Measurements from ENCODE around the gene PPM1H. TPM values are rescaled to one million over a fixed set of nuclear protein-coding genes. Genes with fewer than 3 reads are reported as not detected.

PPM1H gene
- total RNA-seq, 1 experiment from 2014 or later = 37.1 TPM

DNA sequence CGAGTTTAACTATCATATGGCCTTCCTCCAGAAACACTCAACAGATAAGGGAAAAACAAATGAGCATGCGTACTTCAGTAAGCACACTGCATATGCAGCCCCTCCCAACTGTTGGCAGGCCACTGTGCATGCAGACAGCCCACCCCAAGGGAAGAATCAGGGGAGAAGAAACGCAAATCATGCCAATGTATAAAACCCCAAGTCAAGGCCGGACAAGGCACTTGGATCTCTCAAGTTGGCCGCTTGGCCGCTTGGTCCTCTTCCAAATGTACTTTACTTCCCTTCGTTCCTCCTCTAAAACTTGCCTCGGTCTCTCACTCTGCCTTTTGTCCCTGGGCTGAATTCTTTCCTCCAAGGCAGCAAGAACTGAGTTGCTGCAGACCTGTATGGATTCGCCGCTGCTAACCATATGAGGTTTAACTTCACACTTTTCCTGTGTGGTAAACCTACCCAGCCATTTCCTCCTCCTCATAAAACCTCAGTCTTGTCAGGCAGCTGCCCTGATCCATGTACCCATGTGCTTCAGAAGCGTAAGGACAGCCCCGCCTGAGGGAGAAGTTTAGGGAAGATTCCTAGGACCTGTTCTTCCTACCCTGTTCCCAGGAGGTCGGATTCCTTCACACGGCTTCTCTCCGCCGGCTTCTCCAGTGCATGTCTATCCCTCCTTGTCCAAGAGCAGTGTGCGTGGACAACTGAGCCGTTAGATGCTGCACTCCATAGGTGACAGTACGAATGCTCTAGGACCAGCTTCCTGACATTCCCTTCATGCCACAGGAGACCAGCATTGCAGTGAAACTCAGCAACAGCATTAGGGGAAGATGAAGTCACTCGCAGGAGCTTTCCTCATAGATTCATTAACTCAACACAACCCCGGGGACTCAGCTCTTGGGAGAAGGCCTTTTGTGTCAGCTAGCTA, 280.4 kb downstream of the PPM1H start:
- ATAC-seq (no peak), DNase-seq (ENCODE audit: low spot score) (no peak)
- H3K27ac Mint-ChIP-seq = 0 out of 2 replicates have a peak overlapping the region, but pooled peaks have one; percentile 93
- H3K27me3 Mint-ChIP-seq (ENCODE audit: low read depth) = peaks cover 66% of the 10 kb centered on the region
- peaks cover 12% of the 10 kb centered on the region for H3K36me3 Mint-ChIP-seq
- H3K4me3 Mint-ChIP-seq = peak overlapping the region; percentile 45
- POLR2A ChIA-PET = interaction anchor here (0.9 kb wide), 1 partner anchor 40 kb away, joined by 3 read pairs; no protein-coding TSS in a partner anchor
- no peaks in the 10 kb centered on the region for H3K9me3 Mint-ChIP-seq
- TF ChIP-seq CBFB (CRISPR knock-in tag; IDR thresholded peaks at IDR 0.05; ENCODE audit: low read depth) (no peak), ETV6 (CRISPR knock-in tag; IDR thresholded peaks at IDR 0.05) (no peak), NR3C1 (CRISPR knock-in tag; conservative IDR thresholded peaks at IDR 0.05; ENCODE audit: low read depth) (no peak), OVOL2 (CRISPR knock-in tag; IDR thresholded peaks at IDR 0.05; ENCODE audit: borderline replicate concordance) (no peak), SMAD3 (CRISPR knock-in tag; IDR thresholded peaks at IDR 0.05; ENCODE audit: borderline replicate concordance) (no peak), NR2C2 (CRISPR knock-in tag; IDR thresholded peaks at IDR 0.05) (no peak)
- TF ChIP-seq, protein P1, sequence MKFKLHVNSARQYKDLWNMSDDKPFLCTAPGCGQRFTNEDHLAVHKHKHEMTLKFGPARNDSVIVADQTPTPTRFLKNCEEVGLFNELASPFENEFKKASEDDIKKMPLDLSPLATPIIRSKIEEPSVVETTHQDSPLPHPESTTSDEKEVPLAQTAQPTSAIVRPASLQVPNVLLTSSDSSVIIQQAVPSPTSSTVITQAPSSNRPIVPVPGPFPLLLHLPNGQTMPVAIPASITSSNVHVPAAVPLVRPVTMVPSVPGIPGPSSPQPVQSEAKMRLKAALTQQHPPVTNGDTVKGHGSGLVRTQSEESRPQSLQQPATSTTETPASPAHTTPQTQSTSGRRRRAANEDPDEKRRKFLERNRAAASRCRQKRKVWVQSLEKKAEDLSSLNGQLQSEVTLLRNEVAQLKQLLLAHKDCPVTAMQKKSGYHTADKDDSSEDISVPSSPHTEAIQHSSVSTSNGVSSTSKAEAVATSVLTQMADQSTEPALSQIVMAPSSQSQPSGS (CRISPR knock-in tag; IDR thresholded peaks at IDR 0.05; ENCODE audit: borderline replicate concordance, low read depth) = no peak
- TF ChIP-seq, protein P2, sequence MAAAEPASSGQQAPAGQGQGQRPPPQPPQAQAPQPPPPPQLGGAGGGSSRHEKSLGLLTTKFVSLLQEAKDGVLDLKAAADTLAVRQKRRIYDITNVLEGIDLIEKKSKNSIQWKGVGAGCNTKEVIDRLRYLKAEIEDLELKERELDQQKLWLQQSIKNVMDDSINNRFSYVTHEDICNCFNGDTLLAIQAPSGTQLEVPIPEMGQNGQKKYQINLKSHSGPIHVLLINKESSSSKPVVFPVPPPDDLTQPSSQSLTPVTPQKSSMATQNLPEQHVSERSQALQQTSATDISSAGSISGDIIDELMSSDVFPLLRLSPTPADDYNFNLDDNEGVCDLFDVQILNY (CRISPR knock-in tag; IDR thresholded peaks at IDR 0.05) = no peak
- TF ChIP-seq, protein P3, sequence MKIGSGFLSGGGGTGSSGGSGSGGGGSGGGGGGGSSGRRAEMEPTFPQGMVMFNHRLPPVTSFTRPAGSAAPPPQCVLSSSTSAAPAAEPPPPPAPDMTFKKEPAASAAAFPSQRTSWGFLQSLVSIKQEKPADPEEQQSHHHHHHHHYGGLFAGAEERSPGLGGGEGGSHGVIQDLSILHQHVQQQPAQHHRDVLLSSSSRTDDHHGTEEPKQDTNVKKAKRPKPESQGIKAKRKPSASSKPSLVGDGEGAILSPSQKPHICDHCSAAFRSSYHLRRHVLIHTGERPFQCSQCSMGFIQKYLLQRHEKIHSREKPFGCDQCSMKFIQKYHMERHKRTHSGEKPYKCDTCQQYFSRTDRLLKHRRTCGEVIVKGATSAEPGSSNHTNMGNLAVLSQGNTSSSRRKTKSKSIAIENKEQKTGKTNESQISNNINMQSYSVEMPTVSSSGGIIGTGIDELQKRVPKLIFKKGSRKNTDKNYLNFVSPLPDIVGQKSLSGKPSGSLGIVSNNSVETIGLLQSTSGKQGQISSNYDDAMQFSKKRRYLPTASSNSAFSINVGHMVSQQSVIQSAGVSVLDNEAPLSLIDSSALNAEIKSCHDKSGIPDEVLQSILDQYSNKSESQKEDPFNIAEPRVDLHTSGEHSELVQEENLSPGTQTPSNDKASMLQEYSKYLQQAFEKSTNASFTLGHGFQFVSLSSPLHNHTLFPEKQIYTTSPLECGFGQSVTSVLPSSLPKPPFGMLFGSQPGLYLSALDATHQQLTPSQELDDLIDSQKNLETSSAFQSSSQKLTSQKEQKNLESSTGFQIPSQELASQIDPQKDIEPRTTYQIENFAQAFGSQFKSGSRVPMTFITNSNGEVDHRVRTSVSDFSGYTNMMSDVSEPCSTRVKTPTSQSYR (CRISPR knock-in tag; IDR thresholded peaks at IDR 0.05) = no peak
- H3K4me1 Mint-ChIP-seq = peaks cover 88% of the 10 kb centered on the region
- CTCF ChIA-PET = interaction anchor here (0.5 to 1.9 kb wide), 4 partner anchors 27 to 140 kb away, joined by 3 to 8 read pairs (median 3); no protein-coding TSS in a partner anchor

DNA sequence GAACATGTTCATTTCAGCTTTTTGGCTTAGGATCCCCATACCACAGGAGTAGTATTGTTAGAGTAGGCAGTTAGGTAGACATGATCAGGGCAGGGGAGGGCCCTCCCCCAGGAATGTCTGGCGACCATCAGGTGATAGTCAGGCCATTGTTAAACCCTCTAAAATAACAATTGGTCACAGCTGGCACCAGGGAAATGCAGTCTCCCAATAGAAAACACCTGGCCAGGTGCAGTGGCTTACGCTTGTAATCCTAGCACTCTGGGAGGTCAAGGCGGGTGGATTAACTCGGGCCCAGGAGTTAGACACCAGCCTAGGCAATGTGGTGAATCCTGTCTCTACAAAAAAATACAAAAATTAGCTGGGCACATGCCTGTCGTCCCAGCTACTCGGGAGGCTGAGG, 281.2 kb downstream of the PPM1H start:
- DNase-seq (ENCODE audit: low spot score) (peak; percentile 84), ATAC-seq (peak; percentile 86)
- ChIA-PET POLR2A (no interaction called here), CTCF (interaction anchor here (0.7 to 2.2 kb wide), 4 partner anchors 13 to 141 kb away, joined by 3 to 8 read pairs (median 4); no protein-coding TSS in a partner anchor)
- Mint-ChIP-seq H3K9me3 (no peaks in the 10 kb centered on the region), H3K36me3 (peaks cover 12% of the 10 kb centered on the region), H3K4me1 (peaks cover 79% of the 10 kb centered on the region), H3K27ac (peak overlapping the region; percentile 93), H3K4me3 (peak overlapping the region; percentile 44), H3K27me3 (ENCODE audit: low read depth) (peaks cover 66% of the 10 kb centered on the region)
- TF ChIP-seq, protein P4, sequence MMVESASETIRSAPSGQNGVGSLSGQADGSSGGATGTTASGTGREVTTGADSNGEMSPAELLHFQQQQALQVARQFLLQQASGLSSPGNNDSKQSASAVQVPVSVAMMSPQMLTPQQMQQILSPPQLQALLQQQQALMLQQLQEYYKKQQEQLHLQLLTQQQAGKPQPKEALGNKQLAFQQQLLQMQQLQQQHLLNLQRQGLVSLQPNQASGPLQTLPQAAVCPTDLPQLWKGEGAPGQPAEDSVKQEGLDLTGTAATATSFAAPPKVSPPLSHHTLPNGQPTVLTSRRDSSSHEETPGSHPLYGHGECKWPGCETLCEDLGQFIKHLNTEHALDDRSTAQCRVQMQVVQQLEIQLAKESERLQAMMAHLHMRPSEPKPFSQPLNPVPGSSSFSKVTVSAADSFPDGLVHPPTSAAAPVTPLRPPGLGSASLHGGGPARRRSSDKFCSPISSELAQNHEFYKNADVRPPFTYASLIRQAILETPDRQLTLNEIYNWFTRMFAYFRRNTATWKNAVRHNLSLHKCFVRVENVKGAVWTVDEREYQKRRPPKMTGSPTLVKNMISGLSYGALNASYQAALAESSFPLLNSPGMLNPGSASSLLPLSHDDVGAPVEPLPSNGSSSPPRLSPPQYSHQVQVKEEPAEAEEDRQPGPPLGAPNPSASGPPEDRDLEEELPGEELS (CRISPR knock-in tag; IDR thresholded peaks at IDR 0.05) = peak; percentile 91; the same call in 1 of the 2 replicates
- TF ChIP-seq RORB (CRISPR knock-in tag; IDR thresholded peaks at IDR 0.05) (no peak), ETV6 (CRISPR knock-in tag; IDR thresholded peaks at IDR 0.05) (peak; percentile 79; the same call in 1 of the 2 replicates), SP1 (CRISPR knock-in tag; conservative IDR thresholded peaks at IDR 0.05) (peak; percentile 55), ZNF423 (CRISPR knock-in tag; IDR thresholded peaks at IDR 0.05) (peak; percentile 74), FOXJ3 (CRISPR knock-in tag; IDR thresholded peaks at IDR 0.05; ENCODE audit: borderline replicate concordance) (no peak), HMGA2 (CRISPR knock-in tag; IDR thresholded peaks at IDR 0.05) (no peak), PRRX2 (CRISPR knock-in tag; IDR thresholded peaks at IDR 0.05) (no peak)
- TF ChIP-seq, protein P5, sequence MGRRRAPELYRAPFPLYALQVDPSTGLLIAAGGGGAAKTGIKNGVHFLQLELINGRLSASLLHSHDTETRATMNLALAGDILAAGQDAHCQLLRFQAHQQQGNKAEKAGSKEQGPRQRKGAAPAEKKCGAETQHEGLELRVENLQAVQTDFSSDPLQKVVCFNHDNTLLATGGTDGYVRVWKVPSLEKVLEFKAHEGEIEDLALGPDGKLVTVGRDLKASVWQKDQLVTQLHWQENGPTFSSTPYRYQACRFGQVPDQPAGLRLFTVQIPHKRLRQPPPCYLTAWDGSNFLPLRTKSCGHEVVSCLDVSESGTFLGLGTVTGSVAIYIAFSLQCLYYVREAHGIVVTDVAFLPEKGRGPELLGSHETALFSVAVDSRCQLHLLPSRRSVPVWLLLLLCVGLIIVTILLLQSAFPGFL (CRISPR knock-in tag; IDR thresholded peaks at IDR 0.05; ENCODE audit: borderline replicate concordance) = no peak
- TF ChIP-seq, protein P6, sequence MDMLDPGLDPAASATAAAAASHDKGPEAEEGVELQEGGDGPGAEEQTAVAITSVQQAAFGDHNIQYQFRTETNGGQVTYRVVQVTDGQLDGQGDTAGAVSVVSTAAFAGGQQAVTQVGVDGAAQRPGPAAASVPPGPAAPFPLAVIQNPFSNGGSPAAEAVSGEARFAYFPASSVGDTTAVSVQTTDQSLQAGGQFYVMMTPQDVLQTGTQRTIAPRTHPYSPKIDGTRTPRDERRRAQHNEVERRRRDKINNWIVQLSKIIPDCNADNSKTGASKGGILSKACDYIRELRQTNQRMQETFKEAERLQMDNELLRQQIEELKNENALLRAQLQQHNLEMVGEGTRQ (CRISPR knock-in tag; IDR thresholded peaks at IDR 0.05) = peak; percentile 65
- TF ChIP-seq, protein P7, sequence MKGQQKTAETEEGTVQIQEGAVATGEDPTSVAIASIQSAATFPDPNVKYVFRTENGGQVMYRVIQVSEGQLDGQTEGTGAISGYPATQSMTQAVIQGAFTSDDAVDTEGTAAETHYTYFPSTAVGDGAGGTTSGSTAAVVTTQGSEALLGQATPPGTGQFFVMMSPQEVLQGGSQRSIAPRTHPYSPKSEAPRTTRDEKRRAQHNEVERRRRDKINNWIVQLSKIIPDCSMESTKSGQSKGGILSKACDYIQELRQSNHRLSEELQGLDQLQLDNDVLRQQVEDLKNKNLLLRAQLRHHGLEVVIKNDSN (CRISPR knock-in tag; IDR thresholded peaks at IDR 0.05) = peak; percentile 78
- TF ChIP-seq, protein P8, sequence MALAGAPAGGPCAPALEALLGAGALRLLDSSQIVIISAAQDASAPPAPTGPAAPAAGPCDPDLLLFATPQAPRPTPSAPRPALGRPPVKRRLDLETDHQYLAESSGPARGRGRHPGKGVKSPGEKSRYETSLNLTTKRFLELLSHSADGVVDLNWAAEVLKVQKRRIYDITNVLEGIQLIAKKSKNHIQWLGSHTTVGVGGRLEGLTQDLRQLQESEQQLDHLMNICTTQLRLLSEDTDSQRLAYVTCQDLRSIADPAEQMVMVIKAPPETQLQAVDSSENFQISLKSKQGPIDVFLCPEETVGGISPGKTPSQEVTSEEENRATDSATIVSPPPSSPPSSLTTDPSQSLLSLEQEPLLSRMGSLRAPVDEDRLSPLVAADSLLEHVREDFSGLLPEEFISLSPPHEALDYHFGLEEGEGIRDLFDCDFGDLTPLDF (CRISPR knock-in tag; IDR thresholded peaks at IDR 0.05) = no peak

Measured in WTC11 (cell line).